ENCODE results near the gene EHMT1.

Gene EHMT1

DNA sequence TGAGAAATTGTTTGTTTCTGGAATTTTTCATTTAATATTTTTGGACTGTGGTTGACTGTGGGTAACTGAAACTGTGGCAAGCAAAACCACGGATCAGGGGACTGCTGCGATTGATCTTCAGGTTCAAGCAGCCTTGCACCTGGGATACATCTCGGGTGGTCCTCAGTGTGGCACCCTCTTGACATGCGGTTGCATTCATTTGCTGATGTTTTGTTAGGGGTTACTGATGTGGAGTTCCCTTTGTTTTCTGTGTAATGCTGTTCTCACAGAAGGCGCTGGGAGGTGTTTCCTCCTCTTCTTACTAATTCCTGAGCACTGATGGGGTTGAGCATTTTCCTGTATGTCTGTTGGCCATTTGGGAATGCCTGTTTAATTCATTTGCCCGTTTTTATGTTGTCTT, 60.4 kb downstream of the EHMT1 start:
- no peak for TF ChIP-seq TAF1 (IDR thresholded peaks at IDR 0.05; ENCODE audit: borderline replicate concordance, insufficient read depth, low read length)
- TF ChIP-seq, protein P1, sequence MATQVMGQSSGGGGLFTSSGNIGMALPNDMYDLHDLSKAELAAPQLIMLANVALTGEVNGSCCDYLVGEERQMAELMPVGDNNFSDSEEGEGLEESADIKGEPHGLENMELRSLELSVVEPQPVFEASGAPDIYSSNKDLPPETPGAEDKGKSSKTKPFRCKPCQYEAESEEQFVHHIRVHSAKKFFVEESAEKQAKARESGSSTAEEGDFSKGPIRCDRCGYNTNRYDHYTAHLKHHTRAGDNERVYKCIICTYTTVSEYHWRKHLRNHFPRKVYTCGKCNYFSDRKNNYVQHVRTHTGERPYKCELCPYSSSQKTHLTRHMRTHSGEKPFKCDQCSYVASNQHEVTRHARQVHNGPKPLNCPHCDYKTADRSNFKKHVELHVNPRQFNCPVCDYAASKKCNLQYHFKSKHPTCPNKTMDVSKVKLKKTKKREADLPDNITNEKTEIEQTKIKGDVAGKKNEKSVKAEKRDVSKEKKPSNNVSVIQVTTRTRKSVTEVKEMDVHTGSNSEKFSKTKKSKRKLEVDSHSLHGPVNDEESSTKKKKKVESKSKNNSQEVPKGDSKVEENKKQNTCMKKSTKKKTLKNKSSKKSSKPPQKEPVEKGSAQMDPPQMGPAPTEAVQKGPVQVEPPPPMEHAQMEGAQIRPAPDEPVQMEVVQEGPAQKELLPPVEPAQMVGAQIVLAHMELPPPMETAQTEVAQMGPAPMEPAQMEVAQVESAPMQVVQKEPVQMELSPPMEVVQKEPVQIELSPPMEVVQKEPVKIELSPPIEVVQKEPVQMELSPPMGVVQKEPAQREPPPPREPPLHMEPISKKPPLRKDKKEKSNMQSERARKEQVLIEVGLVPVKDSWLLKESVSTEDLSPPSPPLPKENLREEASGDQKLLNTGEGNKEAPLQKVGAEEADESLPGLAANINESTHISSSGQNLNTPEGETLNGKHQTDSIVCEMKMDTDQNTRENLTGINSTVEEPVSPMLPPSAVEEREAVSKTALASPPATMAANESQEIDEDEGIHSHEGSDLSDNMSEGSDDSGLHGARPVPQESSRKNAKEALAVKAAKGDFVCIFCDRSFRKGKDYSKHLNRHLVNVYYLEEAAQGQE (IDR thresholded peaks at IDR 0.05; ENCODE audit: insufficient read depth in 1 of 2, low read depth in 2 of 2, low read length in 2 of 2), result no peak
- no peak for TF ChIP-seq POLR2AphosphoS5 (IDR thresholded peaks at IDR 0.05; ENCODE audit: low read depth, low read length)
- TF ChIP-seq SIN3A (IDR thresholded peaks at IDR 0.05; ENCODE audit: borderline replicate concordance, insufficient read depth, low read length), result no peak
- TF ChIP-seq FOXP2 (optimal IDR thresholded peaks at IDR 0.05; ENCODE audit: borderline replicate concordance, extremely low read depth, extremely low read length, insufficient read depth), result no peak

DNA sequence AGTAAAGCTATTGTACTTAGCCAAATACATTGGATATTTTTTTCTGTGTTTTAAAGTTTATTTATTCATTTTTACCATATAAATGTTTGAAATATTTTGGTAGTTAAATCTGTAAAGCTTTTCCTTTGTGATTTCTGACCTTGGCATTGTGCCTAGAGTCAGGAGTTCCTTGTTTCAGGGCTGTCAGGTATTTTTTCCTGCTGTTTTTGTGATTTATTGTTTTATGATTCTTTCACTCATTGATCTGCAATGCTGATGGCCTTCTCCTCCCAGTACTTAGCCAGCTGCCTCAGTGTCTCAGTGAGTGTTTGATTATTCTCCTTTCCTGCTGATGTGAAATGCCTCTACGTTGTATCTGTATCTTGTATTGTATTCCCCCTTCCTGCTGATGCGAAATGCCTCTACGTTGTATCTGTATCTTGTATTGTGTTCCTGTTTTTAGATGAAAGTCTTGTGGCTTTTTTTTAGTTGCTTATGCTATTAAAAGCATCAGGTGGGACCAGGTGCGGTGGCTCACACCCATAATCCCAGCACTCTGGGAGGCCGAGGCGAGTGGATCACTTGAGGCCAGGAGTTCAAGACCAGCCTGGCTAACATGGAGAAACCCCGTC, 61.0 kb downstream of the EHMT1 start:
- TF ChIP-seq TAF1 (IDR thresholded peaks at IDR 0.05; ENCODE audit: borderline replicate concordance, insufficient read depth, low read length) (no peak), POLR2AphosphoS5 (IDR thresholded peaks at IDR 0.05; ENCODE audit: low read depth, low read length) (no peak), FOXP2 (optimal IDR thresholded peaks at IDR 0.05; ENCODE audit: borderline replicate concordance, extremely low read depth, extremely low read length, insufficient read depth) (no peak), SIN3A (IDR thresholded peaks at IDR 0.05; ENCODE audit: borderline replicate concordance, insufficient read depth, low read length) (no peak)
- TF ChIP-seq, protein P1 (IDR thresholded peaks at IDR 0.05; ENCODE audit: insufficient read depth in 1 of 2, low read depth in 2 of 2, low read length in 2 of 2), result no peak

DNA sequence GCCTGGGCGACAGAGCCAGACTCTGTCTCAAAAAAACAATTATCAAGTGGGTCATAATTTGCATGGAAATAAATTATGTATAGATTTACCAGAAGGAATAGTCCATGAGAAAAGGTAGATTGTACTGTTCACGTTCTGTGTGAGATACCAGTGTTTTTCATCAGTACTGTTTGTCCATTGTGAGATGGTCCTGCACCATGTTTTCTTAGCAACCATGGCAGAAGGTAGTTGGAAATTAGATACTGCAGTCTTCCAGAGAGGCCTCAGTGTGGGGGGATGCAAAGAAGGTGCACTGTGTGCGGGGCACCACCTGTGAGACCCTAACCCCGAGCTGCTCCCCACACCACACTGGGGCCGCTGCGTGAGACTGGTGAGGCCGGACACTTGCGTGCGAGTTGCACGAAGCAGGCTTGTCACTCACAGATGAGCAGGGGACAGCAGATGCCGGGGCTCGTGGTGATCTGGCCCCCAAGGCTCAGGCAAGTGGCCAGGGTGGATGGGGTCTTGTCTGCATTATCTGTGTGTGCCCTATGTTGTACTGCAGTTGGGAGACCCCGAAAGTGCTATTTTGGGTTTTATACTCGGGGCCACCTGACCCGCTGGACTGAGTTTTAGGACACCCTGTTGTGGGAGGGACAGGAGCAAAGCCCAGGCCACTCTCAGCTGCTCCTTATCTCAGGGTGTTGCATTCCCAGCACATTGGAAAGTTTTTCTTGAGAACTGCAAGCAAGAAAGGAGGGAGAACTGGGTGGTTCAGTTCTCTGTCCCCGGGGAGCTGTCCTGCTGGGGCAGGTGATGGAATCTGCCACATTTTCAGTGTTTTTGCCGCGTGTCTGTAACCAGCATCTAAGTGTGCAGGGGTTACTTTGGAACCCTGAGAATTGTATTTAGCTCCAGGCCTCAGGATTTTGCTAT, 61.9 kb downstream of the EHMT1 start:
- TF ChIP-seq TAF1 (IDR thresholded peaks at IDR 0.05; ENCODE audit: borderline replicate concordance, insufficient read depth, low read length) (no peak), FOXP2 (optimal IDR thresholded peaks at IDR 0.05; ENCODE audit: borderline replicate concordance, extremely low read depth, extremely low read length, insufficient read depth) (no peak), POLR2AphosphoS5 (IDR thresholded peaks at IDR 0.05; ENCODE audit: low read depth, low read length) (no peak), SIN3A (IDR thresholded peaks at IDR 0.05; ENCODE audit: borderline replicate concordance, insufficient read depth, low read length) (no peak)
- TF ChIP-seq, protein P1 (IDR thresholded peaks at IDR 0.05; ENCODE audit: insufficient read depth in 1 of 2, low read depth in 2 of 2, low read length in 2 of 2), result no peak

DNA sequence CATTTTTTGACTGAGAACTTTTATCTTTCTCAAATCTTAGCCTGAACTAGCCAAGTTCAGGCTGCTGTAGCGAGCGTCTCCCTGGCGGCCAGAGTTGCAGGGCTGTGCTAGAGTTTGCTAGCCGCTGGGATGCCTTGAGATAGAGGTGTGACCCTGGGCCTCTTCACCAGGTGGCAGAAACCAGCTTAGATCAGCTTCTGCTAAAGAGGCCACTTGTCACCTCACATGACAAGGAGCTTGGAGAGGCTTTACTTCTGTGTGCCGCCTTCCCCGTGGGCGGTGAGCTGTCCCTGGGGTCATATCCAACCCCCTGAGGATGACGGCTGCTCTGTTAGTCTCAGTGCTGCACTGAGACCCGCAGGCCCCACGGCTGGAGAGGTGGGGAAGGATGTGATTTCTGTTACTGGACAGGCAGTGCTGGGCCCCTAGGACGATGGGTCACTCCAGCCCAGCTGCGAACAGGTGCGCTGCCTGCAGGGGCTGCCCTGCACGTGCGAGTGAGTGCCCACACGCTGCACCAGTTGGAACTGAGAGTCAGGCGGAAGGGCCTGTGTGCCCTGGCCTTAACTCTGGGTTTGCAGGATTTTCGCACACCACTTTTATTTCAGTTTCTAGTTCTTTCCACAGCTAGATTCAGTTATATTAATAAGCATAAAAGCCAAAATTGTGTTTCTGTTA, 63.8 kb downstream of the EHMT1 start:
- TF ChIP-seq, protein P1 (IDR thresholded peaks at IDR 0.05; ENCODE audit: insufficient read depth in 1 of 2, low read depth in 2 of 2, low read length in 2 of 2), result no peak
- no peak for TF ChIP-seq SIN3A (IDR thresholded peaks at IDR 0.05; ENCODE audit: borderline replicate concordance, insufficient read depth, low read length)
- TF ChIP-seq FOXP2 (optimal IDR thresholded peaks at IDR 0.05; ENCODE audit: borderline replicate concordance, extremely low read depth, extremely low read length, insufficient read depth), result no peak
- no peak for TF ChIP-seq TAF1 (IDR thresholded peaks at IDR 0.05; ENCODE audit: borderline replicate concordance, insufficient read depth, low read length)
- TF ChIP-seq POLR2AphosphoS5 (IDR thresholded peaks at IDR 0.05; ENCODE audit: low read depth, low read length), result no peak
